ENCODE results near the gene CCDC63. TPM values are rescaled to one million over a fixed set of nuclear protein-coding genes. Genes with fewer than 3 reads are reported as not detected.
A peak's percentile ranks its signal among the peaks of the same experiment; 100 is the strongest.
"Not testable (repeated sequence)": the region's sequence is repeated elsewhere in the genome, so short reads cannot be mapped to it uniquely, and the experiment has no call there.

CCDC63 gene
- total RNA-seq, 1 donor from 2014 or later, result not detected

DNA sequence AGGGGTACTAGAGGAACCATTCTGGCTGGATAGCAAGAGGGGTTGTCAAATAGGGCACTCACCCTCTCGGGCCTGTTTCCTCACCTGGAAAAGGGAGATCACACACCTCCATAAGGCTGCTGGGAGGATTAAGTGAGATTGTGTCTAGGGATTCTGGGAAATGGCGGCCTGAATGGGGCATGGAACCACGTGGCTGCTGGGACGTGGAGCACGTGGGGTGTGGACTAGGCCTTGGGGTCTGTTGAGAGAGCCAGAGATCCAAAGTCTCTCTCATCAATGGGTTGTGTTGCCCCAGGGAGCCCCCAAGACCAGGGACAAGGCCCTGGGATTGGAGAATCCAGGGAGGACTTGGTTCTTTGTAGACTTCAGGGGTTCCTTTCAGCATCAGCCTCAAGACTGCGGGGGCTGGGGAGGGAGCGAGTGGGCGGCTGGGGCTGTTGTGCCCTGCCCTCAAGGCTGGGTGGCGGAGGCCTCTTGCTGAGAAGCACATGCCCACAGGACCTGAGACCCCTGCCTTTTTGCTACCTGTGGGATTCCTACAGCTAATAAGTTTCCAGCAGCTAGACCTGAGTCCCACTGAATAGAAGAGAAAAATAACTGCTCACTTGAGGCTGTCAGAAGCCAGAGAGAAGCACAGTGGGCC lies 77.0 kb downstream of the CCDC63 start:
- ATAC-seq, result no peak

DNA sequence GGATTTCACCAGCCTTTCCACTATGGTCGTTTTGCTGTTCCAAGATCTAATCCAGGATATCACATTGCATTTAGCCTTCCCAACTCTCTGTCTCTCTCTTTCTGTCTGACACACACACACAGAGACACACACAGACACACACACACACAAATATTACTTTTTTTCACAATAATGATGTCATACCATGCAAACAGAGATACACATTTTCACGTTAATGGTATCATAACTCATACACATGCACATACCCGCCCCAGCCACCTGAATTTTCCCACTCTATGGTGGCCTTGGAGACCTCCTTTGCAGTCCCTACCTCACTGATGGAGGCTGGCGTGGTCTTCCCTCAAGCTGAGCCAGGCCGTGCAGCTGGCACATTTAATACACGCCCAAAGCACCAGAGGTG lies 80.8 kb downstream of the CCDC63 start:
- ATAC-seq, result no peak

DNA sequence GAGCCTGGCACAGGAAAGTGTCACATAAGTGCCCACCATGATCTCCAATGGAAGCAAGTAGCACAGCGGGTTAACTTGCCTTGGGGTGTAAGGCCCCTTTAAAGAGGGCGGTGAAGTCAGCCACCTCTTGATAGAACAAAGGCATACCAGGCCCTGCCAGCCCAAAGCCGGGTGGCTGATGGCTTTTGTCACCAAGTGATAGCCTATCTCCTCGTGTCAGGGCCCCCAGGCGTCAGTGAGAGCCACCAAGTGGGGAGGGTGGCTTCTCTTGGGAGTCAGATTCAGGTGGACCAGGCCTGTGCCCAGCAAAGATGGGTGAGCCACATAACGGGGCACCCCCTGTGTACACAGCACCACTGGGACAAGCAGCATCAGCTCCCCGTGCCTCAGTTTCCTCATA lies 81.9 kb downstream of the CCDC63 start:
- no peak for ATAC-seq

DNA sequence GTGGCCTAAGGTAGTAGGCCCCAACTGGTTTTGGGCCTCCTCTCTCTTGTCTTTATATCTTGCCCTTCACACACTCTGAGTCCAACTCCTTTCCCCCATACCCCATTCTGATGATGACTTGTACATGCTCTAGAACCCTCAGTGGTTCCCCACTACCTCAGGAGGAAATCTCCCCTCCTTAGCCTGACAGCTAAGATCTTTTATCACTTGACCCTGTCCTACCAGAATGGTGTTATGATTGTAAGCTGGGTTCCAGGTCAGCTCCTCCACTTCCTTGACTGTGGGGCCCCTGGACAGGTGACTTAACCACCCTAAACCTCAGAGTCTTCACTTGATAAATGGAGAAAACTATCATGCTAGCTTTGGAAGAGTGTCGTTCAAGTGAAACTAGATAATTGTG lies 83.0 kb downstream of the CCDC63 start:
- no peak for ATAC-seq

DNA sequence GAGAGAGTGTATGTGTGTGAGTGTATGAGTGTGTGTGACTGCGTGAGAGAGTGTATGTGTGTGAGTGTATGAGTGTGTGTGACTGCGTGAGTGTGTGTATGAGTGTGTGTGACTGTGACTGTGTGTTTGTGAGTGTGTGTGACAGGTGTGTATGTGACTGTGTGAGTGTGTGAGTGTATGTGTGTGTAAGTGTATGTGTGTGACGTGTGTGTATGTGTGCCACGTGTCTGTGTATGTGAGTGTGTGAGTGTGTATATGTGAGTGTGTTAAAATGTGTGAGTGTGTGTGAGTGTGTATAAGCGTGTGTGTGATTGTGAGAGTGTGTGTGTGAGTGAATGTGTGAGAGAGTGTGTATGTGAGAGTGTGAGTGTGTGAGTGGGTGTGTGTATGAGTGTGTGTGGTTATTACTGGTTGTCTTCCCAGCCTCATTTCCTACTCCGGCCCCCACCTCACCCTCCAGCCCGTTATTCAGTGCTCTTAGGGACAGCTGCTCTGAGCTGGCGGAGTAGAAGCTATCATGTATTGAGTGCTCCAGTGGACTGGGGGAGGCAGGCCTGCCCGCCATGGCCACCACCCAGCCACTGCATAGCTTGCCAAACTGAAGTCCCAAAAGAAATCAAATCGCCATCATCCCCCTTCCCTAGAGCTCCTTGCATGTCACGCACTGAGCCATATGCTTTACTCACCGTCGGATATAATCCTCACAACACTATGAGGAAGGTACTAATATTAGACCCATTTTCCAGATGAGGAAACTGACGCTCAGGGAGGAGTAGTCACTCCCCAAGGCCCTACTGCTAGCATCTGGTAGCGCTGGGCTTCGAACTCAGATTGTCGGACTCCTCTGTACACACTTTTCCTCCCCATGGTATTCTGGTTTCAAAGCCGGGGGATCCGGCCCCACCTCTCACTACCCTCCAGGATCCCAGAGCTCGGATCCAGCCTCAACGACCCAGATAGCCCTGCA lies 83.8 kb downstream of the CCDC63 start:
- no peak for ATAC-seq

DNA sequence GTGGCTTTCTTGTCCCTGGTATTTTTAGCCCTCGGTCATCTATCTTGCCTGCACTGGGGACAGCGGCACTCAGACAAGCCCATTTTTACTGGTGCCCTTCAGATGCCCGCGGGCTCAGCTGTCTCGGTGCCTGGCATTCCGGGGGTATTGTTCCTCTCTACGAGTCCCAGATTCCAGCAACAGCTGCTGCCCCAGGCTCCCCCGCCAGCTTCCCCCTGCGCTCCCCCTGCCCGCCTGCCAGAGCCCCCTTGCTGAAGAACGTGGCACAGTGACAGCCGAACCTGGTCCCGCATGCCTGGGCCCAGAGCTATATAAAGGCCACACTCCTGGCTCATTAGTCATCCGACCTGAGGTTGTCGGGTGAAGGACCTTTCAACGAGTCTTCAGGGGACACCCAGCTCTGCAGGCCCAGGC lies 84.5 kb downstream of the CCDC63 start:
- ATAC-seq, result no peak

DNA sequence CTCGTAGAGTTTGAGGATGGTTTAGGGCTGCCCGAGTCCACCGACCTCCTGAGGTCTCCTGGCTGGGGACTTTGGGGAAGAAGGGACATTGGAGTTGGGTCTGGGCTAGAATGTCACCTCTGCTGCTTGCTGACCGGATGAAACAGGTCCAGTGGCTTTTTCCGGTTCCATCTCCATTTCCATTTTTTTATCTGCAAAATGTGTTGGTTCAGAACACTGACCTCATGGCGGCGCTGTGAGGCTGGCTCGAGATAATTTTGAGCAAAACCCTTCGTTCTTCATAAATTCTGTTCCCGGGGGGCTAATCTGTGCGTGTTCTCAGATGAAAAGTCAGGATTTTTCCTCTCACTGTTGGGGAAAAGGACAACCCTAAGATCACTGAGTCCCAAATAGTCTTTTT lies 85.3 kb downstream of the CCDC63 start:
- ATAC-seq, result no peak

DNA sequence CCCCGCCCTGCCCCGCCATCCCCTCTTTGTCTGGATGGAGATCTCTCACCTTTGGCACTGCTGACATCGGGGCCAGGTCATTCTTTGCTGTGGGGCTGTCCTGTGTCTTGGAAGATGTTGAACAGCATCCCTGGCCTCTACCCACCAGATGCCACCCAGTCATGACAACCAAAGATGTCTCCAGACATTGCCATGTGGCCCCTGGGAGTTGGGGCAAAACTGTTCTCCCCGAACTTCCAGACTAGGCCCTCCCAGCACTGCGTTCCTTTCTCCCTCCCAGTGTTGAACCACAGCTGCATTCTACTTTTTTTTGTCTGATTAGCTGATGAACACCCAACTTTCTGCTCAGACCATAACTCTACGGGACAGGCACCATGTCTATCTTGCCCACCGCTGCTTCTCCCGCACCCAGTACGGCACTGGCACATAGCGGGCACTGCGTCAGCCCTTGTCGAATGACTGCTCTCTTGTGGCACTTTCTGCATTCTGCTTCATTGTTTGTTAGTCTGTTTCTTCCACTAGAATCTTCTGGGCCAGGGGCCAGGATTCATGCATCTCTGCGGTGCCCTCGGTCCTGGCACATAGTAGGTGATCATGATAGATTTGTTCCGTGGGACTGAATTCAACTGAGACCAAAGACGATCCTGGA lies 86.7 kb downstream of the CCDC63 start:
- ATAC-seq, result no peak

DNA sequence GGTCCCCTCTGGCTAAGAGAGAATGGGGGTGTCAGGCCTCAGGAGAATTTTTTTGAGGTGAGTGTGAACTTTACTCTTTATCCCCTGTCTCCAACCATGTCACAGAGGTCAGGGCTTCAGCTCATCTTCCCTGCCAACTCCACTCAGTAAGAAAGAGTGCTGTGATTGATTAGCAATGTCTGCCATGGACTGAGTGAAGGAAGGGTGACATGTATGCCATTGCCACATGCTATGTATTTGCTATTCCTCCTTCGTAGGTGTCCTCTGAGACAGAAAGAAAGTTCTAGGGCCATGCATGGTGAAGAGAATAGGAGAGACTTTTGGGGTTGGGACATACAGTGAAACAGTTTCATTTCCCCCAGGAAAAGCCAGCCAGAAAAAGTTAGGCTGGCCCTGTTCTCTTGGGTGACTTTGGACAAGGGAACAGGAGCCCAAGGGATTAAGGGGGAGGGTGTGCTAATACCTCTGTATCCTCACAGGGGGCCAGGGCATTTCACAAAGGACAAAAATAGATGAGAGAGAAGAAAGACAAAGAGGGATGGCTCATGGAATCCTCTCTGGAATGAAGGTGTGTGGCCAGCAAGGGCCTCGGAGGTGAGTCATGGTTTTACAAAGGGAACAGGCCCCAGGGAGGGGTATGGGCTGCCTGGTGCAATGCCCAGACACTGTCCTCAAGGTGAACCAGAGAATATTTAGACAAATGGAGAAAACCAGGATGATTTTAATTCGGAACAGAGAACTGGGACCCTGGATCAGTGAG lies 87.5 kb downstream of the CCDC63 start:
- ATAC-seq, result peak; percentile 86

DNA sequence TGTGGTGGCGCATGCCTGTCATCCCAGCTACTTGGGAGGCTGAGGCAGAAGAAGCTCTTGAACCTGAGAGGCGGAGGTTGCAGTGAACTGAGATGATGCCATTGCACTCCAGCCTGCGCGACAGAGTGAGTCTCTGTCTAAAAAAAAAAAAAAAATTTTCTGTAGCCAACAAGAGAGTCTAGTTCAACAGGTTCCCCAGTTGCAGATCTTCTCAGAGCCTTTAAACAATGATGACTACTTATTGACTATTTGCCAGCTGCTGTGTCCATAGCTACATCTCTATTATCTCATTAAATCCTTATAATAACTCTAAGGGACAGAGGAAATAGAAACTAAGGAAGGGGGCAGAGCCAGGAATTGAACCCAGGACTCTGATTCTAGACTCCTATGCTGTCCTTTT lies 88.8 kb downstream of the CCDC63 start:
- ATAC-seq, result peak; percentile 76

DNA sequence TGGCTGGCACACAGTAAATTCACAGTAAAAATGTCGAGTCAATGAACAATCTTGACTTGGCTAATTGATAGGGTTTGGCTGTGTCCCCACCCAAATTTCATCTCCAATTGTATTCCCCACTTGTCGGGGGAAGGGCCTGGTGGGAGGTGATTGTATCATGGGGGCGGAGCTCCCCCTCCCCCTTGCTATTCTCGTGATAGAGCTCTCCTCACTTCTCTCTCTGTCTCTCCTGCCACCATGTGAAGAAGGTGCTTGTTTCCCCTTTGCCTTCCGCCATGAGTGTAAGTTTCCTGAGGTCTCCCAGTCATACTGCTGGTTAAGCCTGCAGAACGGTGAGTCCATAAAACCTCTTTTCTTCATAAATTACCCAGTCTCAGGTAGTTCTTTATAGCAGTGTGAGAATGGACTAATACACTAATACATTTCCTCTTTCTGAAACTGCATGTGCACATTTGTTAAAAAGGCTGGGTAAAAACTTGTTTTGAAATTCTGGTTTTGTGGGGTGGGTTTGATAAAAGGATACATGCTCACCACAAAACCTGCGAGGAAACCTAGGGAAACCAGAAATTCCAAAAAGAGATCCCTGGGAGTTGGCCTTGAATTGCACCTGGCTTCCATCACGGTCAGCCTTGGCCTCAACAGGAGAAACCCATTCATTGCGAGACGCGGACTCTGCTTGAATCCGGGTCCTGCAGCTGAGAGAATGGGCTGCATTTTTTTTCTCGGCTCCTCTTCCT lies 89.7 kb downstream of the CCDC63 start:
- no peak for ATAC-seq

DNA sequence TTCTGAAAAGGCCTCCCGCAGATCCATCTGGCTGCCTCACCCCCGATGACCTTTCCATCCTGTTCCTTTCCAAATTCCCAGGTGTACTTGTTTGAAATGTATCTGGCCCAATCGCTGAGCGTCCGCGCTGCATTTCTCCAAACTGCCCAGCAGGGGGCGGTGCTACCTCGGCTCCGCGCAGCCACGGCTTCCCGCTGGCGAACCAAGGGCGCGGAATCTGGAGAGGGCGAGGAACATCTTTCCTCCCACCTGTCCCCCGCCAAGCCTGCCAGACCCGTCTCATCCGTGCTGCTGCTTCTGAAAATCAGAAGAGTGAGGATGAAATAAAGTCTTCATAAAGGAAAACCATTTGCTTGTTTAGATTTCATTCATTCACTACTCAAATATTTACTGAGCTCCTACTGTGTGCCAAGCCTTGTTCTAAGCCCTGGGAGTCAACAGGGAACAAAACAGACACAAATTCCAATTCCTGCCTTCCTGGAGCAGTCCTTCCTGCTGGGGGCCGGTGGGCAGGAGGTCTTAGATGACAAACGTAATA lies 90.4 kb downstream of the CCDC63 start:
- no peak for ATAC-seq

DNA sequence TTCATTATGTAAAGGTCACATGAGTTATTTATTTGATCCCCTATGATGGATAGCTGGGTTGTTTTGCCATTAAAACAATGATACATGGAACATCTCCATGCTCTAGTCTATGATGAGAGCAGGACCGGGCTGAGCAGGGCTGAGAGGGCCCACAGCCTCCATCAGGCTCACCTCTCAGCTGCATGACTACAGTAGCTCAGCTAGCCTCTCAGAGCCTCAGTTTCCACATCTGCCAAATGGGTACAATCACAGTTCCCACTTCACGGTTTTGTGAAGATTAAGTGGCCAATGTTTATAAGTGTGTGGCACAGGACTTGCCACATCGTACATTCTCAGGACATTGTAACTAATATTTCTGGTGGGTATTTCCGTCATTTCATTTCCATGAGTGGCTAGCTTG lies 93.5 kb downstream of the CCDC63 start:
- ATAC-seq, result no peak

DNA sequence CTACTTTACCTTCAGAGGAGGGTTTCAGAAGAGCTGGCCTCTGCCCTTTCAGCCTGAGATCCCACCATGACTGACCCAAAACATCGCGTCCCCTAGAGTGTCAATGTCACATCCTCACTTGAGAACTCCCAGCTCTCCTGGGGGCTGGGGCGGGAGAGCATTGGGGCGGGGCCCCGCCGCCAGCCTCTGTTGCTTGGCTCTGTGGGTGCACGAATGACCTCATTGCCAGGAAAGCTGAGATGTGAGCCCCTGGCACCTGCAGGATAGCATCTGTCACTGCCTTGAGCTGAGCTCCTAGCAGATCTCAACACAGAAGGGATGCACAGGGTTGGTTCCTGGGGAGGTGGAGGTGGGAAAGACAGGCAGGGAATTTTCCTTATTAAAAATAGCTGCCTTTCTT lies 94.1 kb downstream of the CCDC63 start:
- ATAC-seq, result no peak

DNA sequence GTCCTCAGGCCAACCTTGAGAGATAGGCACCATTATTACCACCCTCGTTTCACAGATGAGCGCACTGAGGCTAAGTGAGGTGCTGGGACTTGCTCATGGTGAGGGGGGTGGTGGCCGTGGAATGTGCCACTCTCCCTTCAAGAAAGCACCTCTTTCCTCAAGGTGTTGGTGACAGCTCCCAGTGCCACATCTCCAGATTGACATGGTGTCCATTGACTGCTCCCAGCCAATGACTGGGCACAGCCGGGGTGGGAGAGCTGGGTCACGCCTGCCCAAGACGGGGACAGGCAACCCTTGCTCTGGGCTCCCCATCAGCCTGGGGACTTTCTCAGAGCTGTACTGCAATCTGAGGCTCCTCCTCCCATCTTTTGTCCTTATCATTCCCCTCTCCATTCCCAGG lies 94.6 kb downstream of the CCDC63 start:
- no peak for ATAC-seq

DNA sequence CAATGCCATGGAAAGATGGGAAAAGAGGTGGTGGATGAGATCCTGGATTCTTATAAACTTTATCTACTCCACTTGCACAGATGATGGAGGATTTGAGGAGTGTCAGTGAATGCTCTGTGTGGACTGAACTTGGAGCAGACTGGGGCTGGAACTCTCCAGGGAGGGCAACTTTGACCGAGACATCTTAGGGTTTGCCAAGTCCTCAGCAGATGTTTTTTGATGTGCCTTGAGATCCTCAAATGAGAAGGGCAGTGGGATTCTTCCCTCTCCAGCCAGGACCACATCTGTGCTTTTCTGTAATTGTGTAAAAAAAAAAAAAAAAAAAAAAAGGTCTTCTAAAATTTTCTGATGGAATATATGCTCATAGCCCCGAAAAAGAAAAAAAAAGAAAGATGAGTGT lies 96.6 kb downstream of the CCDC63 start:
- ATAC-seq, result no peak

DNA sequence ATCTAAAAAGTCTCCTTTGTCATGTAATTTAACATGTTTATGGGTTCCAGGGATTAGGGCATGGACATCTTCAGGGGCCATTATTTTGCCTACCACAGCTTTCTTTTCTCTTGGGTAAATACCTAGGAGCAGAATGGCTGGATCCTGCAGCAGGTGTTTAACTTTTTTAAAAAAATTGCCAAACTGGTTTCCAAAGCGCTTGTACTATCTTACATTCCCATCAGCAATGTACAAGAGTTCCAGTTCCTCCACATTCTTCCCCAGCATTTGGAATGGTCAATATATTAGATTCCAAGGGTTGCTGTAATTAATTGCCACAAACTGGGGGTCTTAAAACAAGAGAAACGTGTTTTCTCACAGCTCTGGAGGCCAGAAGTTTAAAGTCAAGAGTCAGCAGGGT lies 101.3 kb downstream of the CCDC63 start:
- ATAC-seq, result no peak

DNA sequence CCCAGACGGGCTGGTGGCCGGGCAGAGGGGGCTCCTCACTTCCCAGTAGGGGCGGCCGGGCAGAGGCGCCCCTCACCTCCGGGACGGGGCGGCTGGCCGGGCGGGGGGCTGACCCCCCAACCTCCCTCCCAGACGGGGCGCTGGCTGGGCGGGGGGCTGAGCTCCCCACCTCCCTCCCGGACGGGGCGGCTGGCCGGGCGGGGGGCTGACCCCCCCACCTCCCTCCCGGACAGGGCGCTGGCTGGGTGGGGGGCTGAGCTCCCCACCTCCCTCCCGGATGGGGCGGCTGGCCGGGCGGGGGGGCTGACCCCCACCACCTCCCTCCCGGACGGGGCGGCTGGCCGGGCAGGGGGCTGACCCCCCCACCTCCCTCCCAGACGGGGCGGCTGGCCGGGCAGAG lies 103.7 kb downstream of the CCDC63 start:
- ATAC-seq, result not testable (repeated sequence)

DNA sequence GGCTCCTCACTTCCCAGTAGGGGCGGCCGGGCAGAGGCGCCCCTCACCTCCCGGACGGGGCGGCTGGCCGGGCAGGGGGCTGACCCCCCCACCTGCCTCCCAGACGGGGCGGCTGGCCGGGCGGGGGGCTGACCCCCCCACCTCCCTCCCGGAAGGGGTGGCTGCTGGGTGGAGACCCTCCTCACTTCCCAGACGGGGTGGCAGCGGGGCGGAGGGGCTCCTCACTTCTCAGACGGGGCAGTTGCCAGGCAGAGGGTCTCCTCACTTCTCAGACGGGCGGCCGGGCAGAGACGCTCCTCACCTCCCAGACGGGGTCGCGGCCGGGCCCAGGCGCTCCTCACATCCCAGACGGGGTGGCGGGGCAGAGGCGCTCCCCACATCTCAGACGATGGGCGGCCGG lies 104.1 kb downstream of the CCDC63 start:
- ATAC-seq, result not testable (repeated sequence)
